IMR-90 (cell line): ENCODE measurements around the gene IKZF4. TPM values are rescaled to one million over a fixed set of nuclear protein-coding genes. Genes with fewer than 3 reads are reported as not detected.
A peak's percentile ranks its signal among the peaks of the same experiment; 100 is the strongest.

Source experiments
- ATAC-seq: fragments of 200-7000 bp; cut with Tn5 transposase; 2 replicates; pipeline ENCODE4 v1.9.1; 2020; ENCODE audit warnings: low read depth, mild to moderate bottlenecking, moderate library complexity
- BruUV-seq: library from RNA; stranded (reverse); fragments of 400-500 nt; replicated peaks from 2 replicates; lab custom pipeline; 2021; lab: Mats Ljungman, UMichigan
- CTCF ChIA-PET: fragments of 300-600 bp; formaldehyde crosslinking; extraction: SDS; loops from one replicate; lab custom pipeline; 2021; ENCODE audit warnings: antibody characterized with exemption; lab: Yijun Ruan, JAX
- POLR2A ChIA-PET: fragments of 300-600 bp; sonication (Branson Sonifier 250); formaldehyde crosslinking; loops from one replicate; lab custom pipeline; 2022; ENCODE audit warnings: antibody characterized with exemption; ENCODE audit not compliant: unreplicated experiment; lab: Charles Lee
- DNase-seq: peaks from one replicate; pipeline ENCODE4 v3.0.0; 2013
- H2AFZ ChIP-seq: replicated peaks from 2 replicates; pipeline ENCODE3; 2013; ENCODE audit warnings: low read length, mild to moderate bottlenecking; ENCODE audit not compliant: poor library complexity
- H2AK5ac ChIP-seq: 2 replicates; pipeline ENCODE4 v1.6.1; 2013; ENCODE audit warnings: low read depth, low read length, inconsistent platforms
- H2AK9ac ChIP-seq: replicated peaks from 2 replicates; pipeline ENCODE3; 2013; ENCODE audit warnings: mild to moderate bottlenecking, low read depth, low read length, moderate library complexity; ENCODE audit not compliant: poor library complexity
- H2BK120ac ChIP-seq: 2 replicates; pipeline ENCODE4 v1.6.1; 2013; ENCODE audit warnings: low read depth, low read length, inconsistent platforms
- H2BK15ac ChIP-seq: 3 replicates; pipeline ENCODE4 v1.6.1; 2013; ENCODE audit warnings: low read depth, low read length, inconsistent platforms
- H2BK20ac ChIP-seq: 2 replicates; pipeline ENCODE4 v1.6.1; 2013; ENCODE audit warnings: low read depth, mild to moderate bottlenecking, inconsistent platforms, low read length, moderate library complexity
- H2BK5ac ChIP-seq: 2 replicates; pipeline ENCODE4 v1.6.1; 2013; ENCODE audit warnings: mild to moderate bottlenecking, low read depth, low read length, inconsistent platforms; ENCODE audit not compliant: poor library complexity, severe bottlenecking
- H3K14ac ChIP-seq: replicated peaks from 2 replicates; pipeline ENCODE4 v1.6.1; 2013; ENCODE audit warnings: low read depth, low read length, inconsistent platforms
- H3K18ac ChIP-seq: 2 replicates; pipeline ENCODE4 v1.6.1; 2013; ENCODE audit warnings: low read depth, low read length, control low read depth
- H3K23ac ChIP-seq: 2 replicates; pipeline ENCODE4 v1.6.1; 2013; ENCODE audit warnings: low read depth, low read length, inconsistent platforms
- H3K27ac ChIP-seq: 2 replicates; pipeline ENCODE4 v1.5.1; 2013; ENCODE audit warnings: mild to moderate bottlenecking, control low read depth, low read length; ENCODE audit not compliant: insufficient read depth
- H3K27me3 ChIP-seq: 2 replicates; pipeline ENCODE4 v1.6.1; 2013; ENCODE audit warnings: low read length; ENCODE audit not compliant: control insufficient read depth, insufficient read depth
- H3K36me3 ChIP-seq: 2 replicates; pipeline ENCODE4 v1.6.1; 2013; ENCODE audit warnings: low read length, mixed read lengths; ENCODE audit not compliant: control insufficient read depth, insufficient read depth
- H3K4ac ChIP-seq: 2 replicates; pipeline ENCODE4 v1.6.1; 2013; ENCODE audit warnings: low read depth, low read length, inconsistent platforms
- H3K4me1 ChIP-seq: 2 replicates; pipeline ENCODE4 v1.6.1; 2013; ENCODE audit warnings: low read length, mixed read lengths; ENCODE audit not compliant: control insufficient read depth, insufficient read depth
- H3K4me2 ChIP-seq: 2 replicates; pipeline ENCODE4 v1.6.1; 2013; ENCODE audit warnings: low read depth, mild to moderate bottlenecking, control low read depth, low read length, moderate library complexity
- H3K4me3 ChIP-seq: 2 replicates; pipeline ENCODE4 v1.5.1; 2013; ENCODE audit warnings: low read depth, mild to moderate bottlenecking, control low read depth, low read length, moderate library complexity; ENCODE audit not compliant: insufficient read depth
- H3K56ac ChIP-seq: 2 replicates; pipeline ENCODE4 v1.6.1; 2013; ENCODE audit warnings: low read length, inconsistent platforms; ENCODE audit not compliant: insufficient read depth; ENCODE audit errors: extremely low read depth
- H3K79me1 ChIP-seq, 2 experiments: 2 replicates each; pipeline ENCODE4 v1.6.1; 2013; ENCODE audit warnings: low read length in 2 of 2, inconsistent platforms in 1 of 2, low read depth in 1 of 2
- H3K9ac ChIP-seq: 2 replicates; pipeline ENCODE4 v1.6.1; 2013; ENCODE audit warnings: low read depth, low read length, control low read depth
- H3K9me1 ChIP-seq: 2 replicates; pipeline ENCODE4 v1.6.1; 2013; ENCODE audit warnings: low read length, inconsistent platforms; ENCODE audit not compliant: insufficient read depth
- H3K9me3 ChIP-seq: 2 replicates; pipeline ENCODE4 v1.6.1; 2013; ENCODE audit warnings: low read length; ENCODE audit not compliant: control insufficient read depth, insufficient read depth
- H4K20me1 ChIP-seq: 2 replicates; pipeline ENCODE4 v1.6.1; 2013; ENCODE audit warnings: low read length, inconsistent platforms; ENCODE audit not compliant: insufficient read depth
- H4K5ac ChIP-seq: 2 replicates; pipeline ENCODE4 v1.6.1; 2013; ENCODE audit warnings: mild to moderate bottlenecking, low read depth, low read length, control low read depth
- H4K8ac ChIP-seq, 2 experiments: 2 replicates each; pipeline ENCODE4 v1.6.1; 2013; ENCODE audit warnings: low read depth in 2 of 2, low read length in 2 of 2, control low read depth in 1 of 2, inconsistent platforms in 1 of 2
- H4K91ac ChIP-seq: 2 replicates; pipeline ENCODE4 v1.6.1; 2013; ENCODE audit warnings: low read depth, low read length, inconsistent platforms; ENCODE audit not compliant: insufficient read depth
- BHLHE40 ChIP-seq: fragments of 150-350 bp; IDR thresholded peaks from 2 replicates; pipeline ENCODE4 v1.6.1; 2016; ENCODE audit warnings: mild to moderate bottlenecking, low read depth, low read length
- MAFK ChIP-seq: IDR thresholded peaks from 2 replicates; pipeline ENCODE4 v1.6.1; 2012; ENCODE audit warnings: low read depth, low read length, improper control_type of control experiment
- NFE2L2 ChIP-seq: fragments of 150-350 bp; IDR thresholded peaks from 2 replicates; pipeline ENCODE4 v1.6.1; 2016; ENCODE audit warnings: low read depth, mild to moderate bottlenecking, low read length
- POLR2A ChIP-seq: IDR thresholded peaks from 2 replicates; pipeline ENCODE4 v1.6.1; 2012; ENCODE audit warnings: mild to moderate bottlenecking, low read depth, low read length
- RAD21 ChIP-seq: IDR thresholded peaks from 2 replicates; pipeline ENCODE4 v1.6.1; 2012; ENCODE audit warnings: low read length, improper control_type of control experiment
- RFX5 ChIP-seq: IDR thresholded peaks from 2 replicates; pipeline ENCODE4 v1.8.0; 2012; ENCODE audit warnings: low read depth, mild to moderate bottlenecking, low read length, moderate library complexity
- SMC3 ChIP-seq: fragments of 150-350 bp; IDR thresholded peaks from 2 replicates; pipeline ENCODE4 v1.6.1; 2016; ENCODE audit warnings: low read depth, mild to moderate bottlenecking, antibody characterized with exemption, low read length, moderate library complexity
- WGBS, 2 experiments: methylation state at CpG; one replicate each; pipeline versions ENCODE4 v1.1.5 to v1.1.7; 2013; ENCODE audit warnings: missing lambda C conversion rate in 2 of 2; ENCODE audit not compliant: insufficient read length in 1 of 2; ENCODE audit errors: extremely low coverage in 2 of 2; 5-methylcytosine and 5-hydroxymethylcytosine counted together
- dilution Hi-C: fragments of 300-500 bp; cut with HindIII; formaldehyde crosslinking; loops from one replicate; pipeline ENCODE4 v1.14.3; 2018; ENCODE audit warnings: low sequenced_read_pairs; ENCODE audit not compliant: unreplicated experiment
- in situ Hi-C: fragments of 300-500 bp; cut with MboI; formaldehyde crosslinking; loops from 3 replicates; pipeline ENCODE4 v1.14.3; 2019; ENCODE audit warnings: low sequenced_read_pairs, inconsistent platforms, mixed read lengths
- intact Hi-C: fragments of 100-400 bp; cut with micrococcal nuclease; formaldehyde crosslinking; loops from 2 replicates; pipeline ENCODE4 v1.10.0; 2022
- polyA plus RNA-seq, 3 experiments: library from polyadenylated mRNA; depleted of rRNA; stranded (reverse); fragments of >200 nt; gene quantifications; 2 replicates each; pipeline ENCODE4 v1.2.3, GENCODE V29; 2012; ENCODE audit warnings: low replicate concordance in 1 of 3
- total RNA-seq: library from RNA; depleted of rRNA; stranded (reverse); fragments of >200 nt; gene quantifications from 2 replicates; pipeline ENCODE4 v1.2.3, GENCODE V29; 2012
- TF ChIP-seq, protein P1 (sequence below): conservative IDR thresholded peaks from 2 replicates; pipeline ENCODE4 v1.5.1; 2012; ENCODE audit warnings: mild to moderate bottlenecking, low read depth, low read length, improper control_type of control experiment

Gene IKZF4
- total and polyA plus RNA-seq, 2 of the 4 experiments (the other 2 are of a cell fraction): 1.8 to 7.1 TPM

DNA sequence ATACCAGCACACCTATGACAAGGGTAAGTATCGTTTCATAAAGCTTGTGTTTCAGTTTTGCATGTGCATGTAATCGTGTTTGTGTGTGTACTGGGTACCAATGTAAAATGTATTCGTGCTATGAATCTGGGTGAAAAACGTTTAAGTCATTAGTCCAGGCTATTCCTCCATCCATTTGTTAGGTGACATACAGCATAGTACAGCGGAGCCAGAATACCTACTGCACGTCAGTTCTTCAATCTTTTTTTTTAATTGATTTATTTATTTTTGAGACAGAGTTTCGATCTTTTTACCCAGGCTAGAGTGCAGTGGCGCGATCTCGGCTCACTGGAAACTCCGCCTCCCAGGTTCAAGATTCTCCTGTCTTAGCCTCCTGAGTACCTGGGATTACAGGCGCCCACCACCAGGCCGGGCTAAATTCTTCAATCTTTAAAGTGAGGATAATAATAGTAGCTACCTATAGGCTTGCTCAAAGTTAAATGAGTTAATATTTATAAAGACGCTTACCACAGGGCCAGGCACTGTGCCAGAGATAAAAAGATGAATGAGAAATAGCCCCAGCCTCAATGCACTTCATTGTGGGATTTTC lies 20.2 kb downstream of the IKZF4 start:
- Histone ChIP-seq H3K14ac (peak overlapping the region; percentile 62), H4K5ac (peak overlapping the region; percentile 75), H3K36me3 (peaks cover 26% of the 10 kb centered on the region), H2BK120ac (peak overlapping the region; percentile 13; the same call in 1 of the 2 replicates), H2BK15ac (no peak overlapping the region), H3K79me1 (peaks cover 9 to 32% of the 10 kb centered on the region in 2 experiments), H3K4me2 (peak overlapping the region; percentile 79), H3K56ac (0 out of 2 replicates have a peak overlapping the region, but pooled peaks have one; percentile 26), H3K9ac (peak overlapping the region; percentile 38; the same call in 1 of the 2 replicates), H3K9me1 (no peaks in the 10 kb centered on the region), H2AK5ac (peak overlapping the region; percentile 41; the same call in 1 of the 2 replicates), H3K9me3 (no peaks in the 10 kb centered on the region), H3K27me3 (no peaks in the 10 kb centered on the region), H3K23ac (peak overlapping the region; percentile 62; the same call in 1 of the 2 replicates), H3K4ac (peak overlapping the region; percentile 67), H3K18ac (no peak overlapping the region; the same call in 1 of the 2 replicates), H3K4me3 (peak overlapping the region; percentile 40; the same call in 1 of the 2 replicates), H2BK5ac (peak overlapping the region; percentile 51), H3K4me1 (no peaks in the 10 kb centered on the region; the same call in 1 of the 2 replicates), H2BK20ac (0 out of 2 replicates have a peak overlapping the region, but pooled peaks have one; percentile 6), H3K27ac (no peak overlapping the region), H2AFZ (peak overlapping the region; percentile 91), H4K20me1 (peaks cover 21% of the 10 kb centered on the region), H2AK9ac (peak overlapping the region; percentile 8), H4K91ac (peak overlapping the region; percentile 66; the same call in 1 of the 2 replicates), H4K8ac (peak overlapping the region; percentile 12 to 91)
- TF ChIP-seq RFX5: no peak
- TF ChIP-seq MAFK: no peak
- no peak for TF ChIP-seq POLR2A
- TF ChIP-seq BHLHE40: no peak
- no peak for TF ChIP-seq SMC3
- TF ChIP-seq, protein P1, sequence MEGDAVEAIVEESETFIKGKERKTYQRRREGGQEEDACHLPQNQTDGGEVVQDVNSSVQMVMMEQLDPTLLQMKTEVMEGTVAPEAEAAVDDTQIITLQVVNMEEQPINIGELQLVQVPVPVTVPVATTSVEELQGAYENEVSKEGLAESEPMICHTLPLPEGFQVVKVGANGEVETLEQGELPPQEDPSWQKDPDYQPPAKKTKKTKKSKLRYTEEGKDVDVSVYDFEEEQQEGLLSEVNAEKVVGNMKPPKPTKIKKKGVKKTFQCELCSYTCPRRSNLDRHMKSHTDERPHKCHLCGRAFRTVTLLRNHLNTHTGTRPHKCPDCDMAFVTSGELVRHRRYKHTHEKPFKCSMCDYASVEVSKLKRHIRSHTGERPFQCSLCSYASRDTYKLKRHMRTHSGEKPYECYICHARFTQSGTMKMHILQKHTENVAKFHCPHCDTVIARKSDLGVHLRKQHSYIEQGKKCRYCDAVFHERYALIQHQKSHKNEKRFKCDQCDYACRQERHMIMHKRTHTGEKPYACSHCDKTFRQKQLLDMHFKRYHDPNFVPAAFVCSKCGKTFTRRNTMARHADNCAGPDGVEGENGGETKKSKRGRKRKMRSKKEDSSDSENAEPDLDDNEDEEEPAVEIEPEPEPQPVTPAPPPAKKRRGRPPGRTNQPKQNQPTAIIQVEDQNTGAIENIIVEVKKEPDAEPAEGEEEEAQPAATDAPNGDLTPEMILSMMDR: no peak
- TF ChIP-seq RAD21: no peak
- no peak for TF ChIP-seq NFE2L2
- dilution Hi-C loops: no loop called here
- ChIA-PET CTCF (interaction anchor here (0.6 to 1.5 kb wide), 4 partner anchors 32 to 303 kb away, joined by 3 to 5 read pairs (median 3); partner anchors contain the start of gene SUOX), POLR2A (no interaction called here)
- no CpG with 5 or more reads among the region's 14 CpGs for WGBS, 2 experiments
- DNase-seq (no peak), ATAC-seq (peak; percentile 3)
- intact Hi-C loops: loop anchor here (1.0 to 10.0 kb wide), 3 partner anchors 45 to 304 kb away; partner anchors contain the start of genes ORMDL2 and SARNP
- BruUV-seq: no TSS peak
- in situ Hi-C loops: no loop called here
